DMS 273 treated with DMSO at 0.1 percent for 48 hours (cell line): ENCODE data around the gene ATAD3A.
"Not testable (repeated sequence)": the region's sequence is repeated elsewhere in the genome, so short reads cannot be mapped to it uniquely, and the experiment has no call there.

Experiments
- DNase-seq: peaks from one replicate; lab custom pipeline; 2025; lab: John Stamatoyannopoulos, UW

ATAD3A gene

DNA sequence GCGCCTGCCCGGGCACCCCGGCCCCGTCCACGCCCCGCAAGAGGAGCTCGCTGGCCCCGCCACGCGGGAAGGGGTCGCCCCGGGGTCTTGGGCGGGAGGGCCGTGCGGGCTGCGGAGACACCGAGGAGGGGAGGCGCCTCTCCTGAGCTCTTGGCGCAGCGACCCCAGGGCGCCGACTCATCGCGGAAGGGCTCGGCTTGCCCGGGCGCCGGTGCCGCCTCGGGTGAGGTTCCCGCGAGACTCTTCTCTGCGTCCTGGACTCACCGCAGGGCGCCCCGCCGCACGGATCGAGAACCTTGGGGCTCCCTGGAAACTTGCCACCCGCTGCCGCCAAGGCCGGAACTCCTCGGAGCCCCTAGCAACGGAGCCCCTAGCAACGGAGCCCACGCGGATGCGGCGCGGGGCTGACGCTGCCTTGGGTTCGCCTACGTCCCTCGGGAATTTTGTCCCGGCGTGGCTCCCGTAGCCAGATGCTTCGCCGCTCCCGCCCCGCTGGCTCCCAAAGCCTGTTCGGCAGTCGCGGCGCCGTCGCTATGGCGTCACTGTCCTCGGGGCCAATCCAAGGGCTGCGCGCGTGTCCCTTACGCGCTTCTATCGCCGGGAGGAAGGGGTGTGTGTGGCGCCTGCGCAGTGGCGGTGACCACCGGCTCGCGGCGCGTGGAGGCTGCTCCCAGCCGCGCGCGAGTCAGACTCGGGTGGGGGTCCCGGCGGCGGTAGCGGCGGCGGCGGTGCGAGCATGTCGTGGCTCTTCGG, at the start of gene ATAD3A:
ATAD3A (plus strand) TSS at position 630 of the 753 bp plus-strand sequence; CDS start at position 737, 107 bp downstream.
- DNase-seq: no peak

DNA sequence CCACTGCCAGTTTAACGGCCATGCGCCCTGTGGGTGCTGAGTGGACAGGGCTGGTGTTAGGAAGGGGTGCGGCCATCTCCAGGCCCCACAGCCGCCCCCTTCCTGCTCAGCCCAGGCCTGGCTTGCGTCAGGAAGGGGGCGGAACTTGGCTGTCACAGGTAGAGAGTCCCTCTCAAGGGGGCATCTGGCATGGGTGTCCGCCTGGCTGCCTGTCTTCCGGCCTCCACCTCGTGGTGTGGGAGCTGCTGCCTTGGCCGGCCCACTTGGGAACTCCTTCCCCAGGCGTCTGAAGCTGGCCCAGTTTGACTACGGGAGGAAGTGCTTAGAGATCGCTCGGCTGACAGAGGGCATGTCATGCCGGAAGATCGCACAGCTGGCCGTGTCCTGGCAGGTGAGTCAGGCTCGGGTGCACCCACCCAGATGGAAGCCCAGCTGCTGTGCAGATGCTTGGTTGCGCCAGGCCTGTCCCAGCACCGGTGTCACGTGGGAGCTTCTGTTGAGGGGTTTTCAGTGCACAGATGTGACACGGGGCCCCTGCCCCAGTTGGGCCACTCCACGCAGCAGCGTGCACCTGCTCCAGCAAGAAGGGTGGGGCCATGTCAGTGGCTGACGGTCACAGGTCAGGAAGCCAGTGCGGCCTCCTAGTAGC, 49.5 kb upstream of the ATAD3A start:
- DNase-seq: no peak

- no peak for DNase-seq
Measured at GRCh38 chr1:1463312-1463711, 48.6 kb upstream of the ATAD3A start.

- not testable (repeated sequence) for DNase-seq
Measured at GRCh38 chr1:1468196-1468985, 43.6 kb upstream of the ATAD3A start.

DNA sequence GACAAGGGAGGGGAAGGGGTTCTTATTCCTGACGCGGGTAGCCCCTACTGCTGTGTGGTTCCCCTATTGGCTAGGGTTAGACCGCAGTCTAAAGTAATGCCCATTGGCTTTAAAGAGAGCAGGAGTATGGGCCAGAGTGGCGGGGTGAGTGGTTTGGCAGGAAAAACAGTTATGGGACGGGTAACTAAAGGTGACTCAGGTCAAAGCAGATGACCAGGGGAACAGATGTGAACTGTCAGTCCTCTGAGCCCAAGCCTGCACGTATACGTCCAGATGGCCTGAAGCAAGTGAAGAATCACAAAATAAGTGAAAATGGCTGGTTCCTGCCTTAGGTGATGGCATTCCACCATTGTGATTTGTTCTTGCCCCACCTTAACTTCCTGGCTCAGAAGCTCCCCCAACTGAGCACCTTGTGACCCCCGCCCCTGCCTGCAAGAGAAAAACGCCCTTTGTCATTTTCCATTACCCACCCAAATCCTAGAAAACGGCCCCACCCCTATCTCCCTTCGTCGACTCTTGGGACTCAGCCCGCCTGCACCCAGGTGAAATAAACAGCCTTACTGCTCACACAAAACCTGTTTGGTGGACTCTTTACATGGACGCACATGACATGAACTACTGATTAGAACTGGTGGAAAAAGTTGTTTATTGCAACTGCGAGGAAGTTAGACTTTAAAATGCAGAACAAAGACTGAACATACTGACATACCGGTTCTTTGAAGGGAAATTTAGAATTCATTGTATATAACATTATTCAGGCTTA, 41.2 kb upstream of the ATAD3A start:
- DNase-seq: no peak

GRCh38 chr1:1471389-1472052, 40.4 kb upstream of the ATAD3A start, which contains the start of gene ATAD3B:
Gene ATAD3B (plus strand): TSS chr1:1471765. CDS start chr1:1471885, 120 bp downstream.
- DNase-seq: peak; percentile 9

DNA sequence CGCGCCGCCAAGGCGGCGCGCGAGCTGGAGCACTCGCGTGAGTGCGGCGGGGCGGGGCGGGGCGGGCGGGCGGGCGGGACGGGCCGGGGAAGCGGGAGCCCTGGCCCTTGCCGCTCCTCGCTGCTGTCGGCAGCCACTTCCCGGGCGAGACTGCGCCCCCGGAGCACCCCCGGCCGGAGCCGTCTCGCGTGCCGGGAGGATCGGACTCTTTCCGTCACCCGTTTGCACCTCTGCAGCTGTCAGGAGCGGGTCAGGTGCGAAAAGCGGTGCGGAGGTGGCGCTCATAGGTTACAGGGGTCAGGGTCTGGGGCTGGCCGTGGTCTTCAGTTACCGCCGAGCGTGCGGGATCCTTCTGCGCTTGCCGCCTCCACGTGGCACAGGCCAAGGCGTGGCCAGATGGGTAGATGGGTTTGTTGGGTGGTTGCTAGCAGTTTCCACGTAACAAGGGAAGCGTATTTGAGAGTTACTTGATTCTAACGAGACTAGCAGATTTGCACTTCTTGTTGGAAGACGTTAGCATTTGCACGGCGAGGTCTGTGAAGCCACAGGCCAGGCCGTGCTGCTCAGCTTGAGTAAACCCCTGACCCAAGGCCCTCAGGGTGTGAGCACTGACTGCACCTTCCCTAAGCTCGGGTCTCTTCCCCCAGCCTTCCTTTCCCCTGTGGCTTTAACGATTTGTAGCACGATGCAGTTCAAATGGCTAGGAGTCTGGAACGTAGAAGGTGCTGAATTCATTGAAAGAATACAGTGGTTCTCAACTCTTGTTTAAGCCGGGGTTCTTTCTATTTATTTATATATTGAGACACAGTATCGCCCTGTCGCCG, 39.7 kb upstream of the ATAD3A start:
- not testable (repeated sequence) for DNase-seq

- DNase-seq: not testable (repeated sequence)
Measured at GRCh38 chr1:1476011-1476410, 36.0 kb upstream of the ATAD3A start.

GRCh38 chr1:1477206-1477605, 34.8 kb upstream of the ATAD3A start:
- no peak for DNase-seq

DNA sequence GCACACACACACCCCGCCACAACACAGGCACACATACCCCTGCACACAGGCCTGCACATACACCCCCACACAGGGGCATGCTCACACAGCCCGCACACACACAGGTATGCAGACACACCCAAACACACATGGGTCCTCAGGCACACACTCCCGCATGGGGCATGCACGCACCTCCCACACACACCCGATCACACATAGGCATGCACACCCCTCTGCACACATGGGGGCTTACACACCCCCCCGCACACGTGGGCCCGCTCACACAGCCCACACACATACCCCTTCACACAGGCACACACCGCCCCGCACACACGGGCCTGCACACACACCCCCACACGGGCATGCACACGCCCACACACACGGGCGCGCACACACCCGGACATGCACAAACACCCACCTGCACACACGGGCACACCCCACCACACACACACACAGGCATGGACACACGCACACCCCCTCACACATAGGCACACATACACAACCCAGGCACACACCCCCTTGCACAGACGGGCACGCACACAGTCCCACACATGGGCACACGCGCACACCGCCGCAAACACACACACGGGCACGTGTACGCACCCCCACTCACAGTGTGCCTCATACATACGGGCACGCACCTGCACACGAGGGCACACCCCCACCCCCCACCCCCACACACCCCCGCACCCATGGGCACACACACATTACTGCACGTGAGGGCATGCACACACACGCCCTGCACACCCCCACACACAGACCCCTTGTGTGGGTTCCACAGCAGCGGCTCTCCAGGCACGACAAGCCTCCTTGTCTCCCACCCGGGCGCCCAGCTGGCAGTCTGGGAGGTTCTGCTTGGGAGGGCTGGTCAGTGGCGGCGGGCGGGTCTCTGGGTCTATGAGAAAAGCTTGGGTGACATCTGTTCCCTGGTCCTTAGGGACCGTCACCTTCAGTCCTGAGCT, 32.1 kb upstream of the ATAD3A start:
- no peak for DNase-seq

- DNase-seq: not testable (repeated sequence)
Measured at GRCh38 chr1:1480488-1480867, 31.5 kb upstream of the ATAD3A start.

DNA sequence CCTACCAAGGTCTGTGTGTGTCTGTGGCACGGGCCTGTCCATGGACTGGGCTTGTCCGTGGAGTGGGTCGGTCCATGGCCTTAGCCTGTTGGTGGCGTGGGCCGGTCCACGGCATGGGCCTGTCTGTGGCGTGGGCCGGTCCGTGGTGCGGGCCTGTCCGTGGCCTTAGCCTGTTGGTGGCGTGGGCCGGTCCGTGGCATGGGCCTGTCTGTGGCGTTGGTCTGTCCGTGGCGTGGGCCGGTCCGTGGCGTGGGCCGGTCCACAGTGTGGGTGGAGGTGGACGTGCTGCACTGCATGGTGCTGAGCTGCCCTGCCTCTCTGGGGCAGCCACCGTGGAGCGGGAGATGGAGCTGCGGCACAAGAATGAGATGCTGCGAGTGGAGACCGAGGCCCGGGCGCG, 30.2 kb upstream of the ATAD3A start:
- not testable (repeated sequence) for DNase-seq

DNA sequence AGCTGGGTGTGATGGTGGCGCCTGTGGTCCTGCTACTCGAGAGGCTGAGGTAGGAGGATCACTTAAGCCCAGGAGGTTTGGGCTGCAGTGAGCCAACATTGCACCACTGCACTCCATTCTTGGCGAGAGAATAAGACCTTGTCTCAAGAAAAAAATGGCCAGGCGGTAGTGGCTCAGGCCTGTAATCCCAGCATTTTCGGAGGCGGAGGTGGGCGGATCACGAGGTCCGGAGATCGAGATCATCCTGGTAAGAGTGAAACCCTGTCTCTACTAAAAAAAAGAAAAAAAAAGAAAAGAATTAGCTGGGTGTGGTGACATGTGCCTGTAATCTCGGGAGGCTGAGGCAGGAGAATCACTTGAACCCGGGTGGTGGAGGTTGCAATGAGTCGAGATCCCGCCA, 29.1 kb upstream of the ATAD3A start:
- no peak for DNase-seq

DNA sequence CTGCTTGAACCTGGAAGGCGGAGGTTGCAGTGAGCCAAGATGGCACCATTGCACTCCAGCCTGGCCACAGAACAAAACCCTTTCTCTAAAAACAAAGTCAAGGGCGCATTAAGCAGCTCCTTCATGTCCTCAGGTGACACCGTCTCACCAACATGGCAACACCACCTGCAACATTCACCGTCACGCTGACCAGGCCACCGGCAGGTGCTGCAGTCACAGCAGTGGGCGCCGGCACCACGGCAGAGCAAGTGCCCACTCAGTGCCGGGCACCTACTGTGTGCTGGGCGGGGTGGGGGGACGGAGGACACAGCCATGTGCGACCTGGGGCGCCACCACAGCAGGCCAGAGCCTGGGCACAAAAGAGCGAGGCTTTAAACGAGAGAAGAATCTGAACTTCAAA, 28.2 kb upstream of the ATAD3A start:
- no peak for DNase-seq

DNA sequence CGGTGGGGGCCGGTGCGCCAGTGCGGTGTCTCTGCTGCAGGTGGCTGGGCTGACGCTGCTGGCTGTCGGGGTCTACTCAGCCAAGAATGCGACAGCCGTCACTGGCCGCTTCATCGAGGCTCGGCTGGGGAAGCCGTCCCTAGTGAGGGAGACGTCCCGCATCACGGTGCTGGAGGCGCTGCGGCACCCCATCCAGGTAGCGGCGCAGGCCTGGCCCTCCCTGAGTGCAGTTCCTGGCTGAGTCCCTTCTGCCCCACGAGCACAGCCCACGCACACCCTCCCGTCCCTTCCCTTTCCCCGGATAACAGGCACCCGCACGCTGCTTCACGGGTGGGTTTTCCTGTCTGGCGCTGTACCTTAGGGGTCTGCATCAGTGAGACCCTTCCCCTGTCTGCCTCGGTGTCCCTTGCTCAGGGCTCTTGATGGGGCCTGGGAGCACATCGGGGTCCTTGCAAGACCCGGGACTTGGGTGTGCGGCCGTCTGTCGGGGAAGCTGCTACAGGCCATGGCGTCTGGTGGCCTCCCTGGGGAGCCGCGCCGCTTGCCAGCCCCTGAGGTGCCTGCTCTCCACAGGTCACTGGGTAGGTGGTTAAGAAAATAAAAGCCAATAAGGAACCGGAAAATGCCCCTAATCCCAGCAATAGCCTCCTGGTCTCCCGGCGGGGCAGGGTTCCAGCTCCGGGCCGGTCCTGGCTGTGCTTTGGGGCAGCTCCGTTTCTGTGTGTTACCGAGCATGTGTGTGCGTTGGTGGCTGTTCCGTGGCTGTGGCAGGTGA, 26.8 kb upstream of the ATAD3A start:
- not testable (repeated sequence) for DNase-seq

DNA sequence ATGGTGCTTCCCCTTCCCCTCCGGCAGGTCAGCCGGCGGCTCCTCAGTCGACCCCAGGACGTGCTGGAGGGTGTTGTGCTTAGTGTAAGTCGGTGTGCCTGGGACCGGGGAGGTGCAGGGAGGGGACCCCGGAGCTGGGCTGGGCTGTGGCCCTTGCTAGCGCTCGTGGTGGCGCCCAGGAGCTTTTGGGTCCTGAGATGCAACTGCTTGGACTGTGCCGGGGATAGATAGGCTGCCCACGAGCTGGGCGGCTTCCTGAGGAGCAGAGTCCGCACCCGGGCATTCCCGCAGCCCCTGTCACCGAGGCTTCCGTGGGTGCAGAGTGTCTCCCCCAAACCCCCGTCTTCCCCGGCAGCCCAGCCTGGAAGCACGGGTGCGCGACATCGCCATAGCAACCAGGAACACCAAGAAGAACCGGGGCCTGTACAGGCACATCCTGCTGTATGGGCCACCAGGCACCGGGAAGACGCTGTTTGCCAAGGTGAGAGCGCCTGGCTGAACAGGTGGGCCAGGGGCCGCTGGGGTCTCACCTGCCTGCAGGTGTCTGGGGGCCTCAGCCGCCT, 26.1 kb upstream of the ATAD3A start:
- not testable (repeated sequence) for DNase-seq

- DNase-seq: no peak
Measured at GRCh38 chr1:1487701-1488100, 24.3 kb upstream of the ATAD3A start.

- no peak for DNase-seq
Measured at GRCh38 chr1:1489231-1489630, 22.7 kb upstream of the ATAD3A start.
